MCF 10A (cell line): ENCODE data around the gene KCTD2. TPM values are rescaled to one million over a fixed set of nuclear protein-coding genes. Genes with fewer than 3 reads are reported as not detected.

ENCODE experiments used
- BruUV-seq: library from RNA; stranded (reverse); fragments of 400-500 nt; replicated peaks from 2 replicates; lab custom pipeline; 2021; lab: Mats Ljungman, UMichigan
- CTCF ChIA-PET: fragments of 300-600 bp; sonication (Branson Sonifier 250); formaldehyde crosslinking; extraction: SDS; loops from one replicate; lab custom pipeline; 2021; ENCODE audit warnings: antibody characterized with exemption, inconsistent platforms; lab: Yijun Ruan, JAX
- POLR2A ChIA-PET: fragments of 300-600, 350-650 bp; sonication (Branson Sonifier 250); formaldehyde crosslinking; extraction: SDS; loops from one replicate; lab custom pipeline; 2020; ENCODE audit warnings: antibody characterized with exemption, inconsistent platforms; lab: Yijun Ruan, JAX
- DNase-seq: peaks from one replicate; pipeline ENCODE4 v3.0.0-alpha.2; 2018; ENCODE audit not compliant: unreplicated experiment
- H3K27ac Mint-ChIP-seq: one replicate; pipeline ENCODE4 v1.8.0; 2022; ENCODE audit warnings: mild to moderate bottlenecking, low read depth, mixed read lengths; ENCODE audit not compliant: unreplicated experiment
- H3K27me3 Mint-ChIP-seq: one replicate; pipeline ENCODE4 v1.8.0; 2022; ENCODE audit warnings: mixed read lengths; ENCODE audit not compliant: insufficient read depth, unreplicated experiment
- H3K36me3 Mint-ChIP-seq: one replicate; pipeline ENCODE4 v1.8.0; 2022; ENCODE audit warnings: mild to moderate bottlenecking, moderate library complexity, mixed read lengths; ENCODE audit not compliant: insufficient read depth, unreplicated experiment
- H3K4me1 Mint-ChIP-seq: one replicate; pipeline ENCODE4 v1.8.0; 2022; ENCODE audit warnings: mixed read lengths; ENCODE audit not compliant: insufficient read depth, unreplicated experiment
- H3K4me3 Mint-ChIP-seq: one replicate; pipeline ENCODE4 v1.8.0; 2022; ENCODE audit warnings: mild to moderate bottlenecking, moderate library complexity, mixed read lengths; ENCODE audit not compliant: unreplicated experiment
- H3K9me3 Mint-ChIP-seq: one replicate; pipeline ENCODE4 v1.8.0; 2022; ENCODE audit warnings: mixed read lengths; ENCODE audit not compliant: unreplicated experiment
- intact Hi-C: fragments of 100-400 bp; cut with micrococcal nuclease; formaldehyde crosslinking; loops from 2 replicates; pipeline ENCODE4 v1.14.1; 2022
- total RNA-seq: library from RNA; stranded (reverse); gene quantifications from 2 replicates; pipeline ENCODE4 v1.2.3, GENCODE V29; 2022
- TF ChIP-seq, protein P1 (sequence below): fragments of 200-600 bp; IDR thresholded peaks from one replicate; pipeline ENCODE4 v1.8.0; 2022; ENCODE audit warnings: antibody characterized with exemption, mild to moderate bottlenecking; ENCODE audit not compliant: unreplicated experiment

Gene KCTD2
- total RNA-seq, 1 experiment from 2014 or later, result 11.9 TPM

GRCh38 chr17:75011401-75012095 lies 35.5 kb upstream of the KCTD2 start:
- Mint-ChIP-seq H3K9me3 (no peaks in the 10 kb centered on the region), H3K4me1 (peaks cover 22% of the 10 kb centered on the region), H3K27me3 (no peaks in the 10 kb centered on the region), H3K36me3 (peaks cover 21% of the 10 kb centered on the region), H3K27ac (peak overlapping the region; percentile 77), H3K4me3 (peak overlapping the region; percentile 96)
- ChIA-PET CTCF (interaction anchor here (0.5 to 4.2 kb wide), 14 partner anchors 11 to 401 kb away, joined by 3 to 67 read pairs (median 4); no protein-coding TSS in a partner anchor), POLR2A (interaction anchor here (0.6 to 10.9 kb wide), 23 partner anchors 11 to 251 kb away, joined by 3 to 228 read pairs (median 5); partner anchors contain the start of genes ATP5PD, CDR2L, FDXR and KCTD2)
- no peak for DNase-seq
- no TSS peak for BruUV-seq
- TF ChIP-seq, protein P1, sequence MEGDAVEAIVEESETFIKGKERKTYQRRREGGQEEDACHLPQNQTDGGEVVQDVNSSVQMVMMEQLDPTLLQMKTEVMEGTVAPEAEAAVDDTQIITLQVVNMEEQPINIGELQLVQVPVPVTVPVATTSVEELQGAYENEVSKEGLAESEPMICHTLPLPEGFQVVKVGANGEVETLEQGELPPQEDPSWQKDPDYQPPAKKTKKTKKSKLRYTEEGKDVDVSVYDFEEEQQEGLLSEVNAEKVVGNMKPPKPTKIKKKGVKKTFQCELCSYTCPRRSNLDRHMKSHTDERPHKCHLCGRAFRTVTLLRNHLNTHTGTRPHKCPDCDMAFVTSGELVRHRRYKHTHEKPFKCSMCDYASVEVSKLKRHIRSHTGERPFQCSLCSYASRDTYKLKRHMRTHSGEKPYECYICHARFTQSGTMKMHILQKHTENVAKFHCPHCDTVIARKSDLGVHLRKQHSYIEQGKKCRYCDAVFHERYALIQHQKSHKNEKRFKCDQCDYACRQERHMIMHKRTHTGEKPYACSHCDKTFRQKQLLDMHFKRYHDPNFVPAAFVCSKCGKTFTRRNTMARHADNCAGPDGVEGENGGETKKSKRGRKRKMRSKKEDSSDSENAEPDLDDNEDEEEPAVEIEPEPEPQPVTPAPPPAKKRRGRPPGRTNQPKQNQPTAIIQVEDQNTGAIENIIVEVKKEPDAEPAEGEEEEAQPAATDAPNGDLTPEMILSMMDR, result no peak
- intact Hi-C loops, result loop anchor here (1.0 kb wide), 1 partner anchor 22 kb away; no protein-coding TSS in a partner anchor

- H3K27ac Mint-ChIP-seq, result peak overlapping the region; percentile 77
- H3K4me3 Mint-ChIP-seq, result peak overlapping the region; percentile 96
- H3K36me3 Mint-ChIP-seq, result peaks cover 22% of the 10 kb centered on the region
- peaks cover 22% of the 10 kb centered on the region for H3K4me1 Mint-ChIP-seq
- H3K27me3 Mint-ChIP-seq, result no peaks in the 10 kb centered on the region
- no peak for DNase-seq
- CTCF ChIA-PET, result interaction anchor here (0.6 to 4.2 kb wide), 11 partner anchors 12 to 117 kb away, joined by 3 to 67 read pairs (median 7); no protein-coding TSS in a partner anchor
- TF ChIP-seq, protein P1, result no peak
- H3K9me3 Mint-ChIP-seq, result no peaks in the 10 kb centered on the region
- TSS peak; percentile 78 for BruUV-seq
- intact Hi-C loops, result loop anchor here (1.0 kb wide), 1 partner anchor 21 kb away; no protein-coding TSS in a partner anchor
- POLR2A ChIA-PET, result interaction anchor here (0.6 to 10.9 kb wide), 30 partner anchors 11 to 385 kb away, joined by 3 to 228 read pairs (median 5); partner anchors contain the start of genes ATP5PD, CDR2L, FDXR and HID1
Measured at GRCh38 chr17:75012096-75012345, 35.0 kb upstream of the KCTD2 start.

DNA sequence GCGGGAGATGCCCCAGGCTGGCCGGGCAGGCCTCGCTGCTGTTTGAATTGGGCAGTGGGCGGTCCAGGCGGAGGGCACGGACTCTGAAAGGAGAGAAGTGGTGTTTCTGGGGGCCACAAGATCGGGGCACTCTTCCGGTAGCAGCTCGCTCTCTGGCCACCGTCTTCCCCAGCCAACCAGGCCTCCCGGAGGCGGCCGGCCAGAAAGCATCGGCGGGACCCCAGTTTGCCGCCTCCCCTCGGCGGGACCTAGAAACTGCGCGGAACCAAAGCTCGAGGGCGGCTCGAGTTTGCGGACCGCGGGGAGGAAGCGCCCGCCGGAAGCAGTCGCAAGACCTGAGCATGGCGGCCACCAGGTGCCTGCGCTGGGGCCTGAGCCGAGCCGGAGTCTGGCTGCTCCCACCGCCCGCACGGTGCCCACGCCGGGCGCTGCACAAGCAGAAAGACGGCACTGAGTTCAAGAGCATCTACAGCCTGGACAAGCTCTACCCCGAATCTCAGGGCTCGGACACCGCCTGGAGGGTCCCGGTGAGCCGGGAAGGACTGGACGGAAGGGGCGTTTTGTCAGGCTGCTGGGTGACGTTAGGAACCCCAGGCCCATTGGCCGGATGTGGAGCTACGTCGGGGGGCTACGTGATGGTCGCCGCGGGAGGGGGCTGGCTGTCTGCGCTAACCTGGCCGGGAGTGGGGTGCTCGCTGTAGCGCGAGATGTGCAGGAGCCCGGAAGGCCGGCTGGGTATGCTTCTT lies 34.5 kb upstream of the KCTD2 start, which contains the start of gene MRPL58:
Gene MRPL58 (plus strand): TSS at position 325 of the 746 bp plus-strand sequence. CDS start 17 bp downstream, at position 342.
- Mint-ChIP-seq H3K27ac (peak within 1 kb of the TSS; percentile 77), H3K4me3 (peak within 1 kb of the TSS; percentile 96), H3K27me3 (no peaks in the 10 kb centered on the region), H3K9me3 (no peaks in the 10 kb centered on the region), H3K4me1 (peaks cover 22% of the 10 kb centered on the region), H3K36me3 (peaks cover 27% of the 10 kb centered on the region)
- peak; percentile 80 for DNase-seq
- BruUV-seq, result no TSS peak
- CTCF ChIA-PET, result interaction anchor here (0.6 to 4.2 kb wide), 12 partner anchors 12 to 160 kb away, joined by 3 to 67 read pairs (median 6); no protein-coding TSS in a partner anchor
- POLR2A ChIA-PET, result interaction anchor here (0.6 to 10.9 kb wide), 33 partner anchors 11 to 384 kb away, joined by 3 to 228 read pairs (median 5); partner anchors contain the start of genes ARMC7, ATP5PD, CDR2L and FDXR
- TF ChIP-seq, protein P1, result peak; percentile 49
- intact Hi-C loops, result loop anchor here (1.0 kb wide), 1 partner anchor 21 kb away; no protein-coding TSS in a partner anchor
